Hepatocyte (in vitro differentiated cells): ENCODE measurements around the gene EIPR1.

Experiments used
- EZH2 ChIP-seq: fragments of 200-600 bp; sonication (generic); IDR thresholded peaks from 2 replicates; pipeline ENCODE4 v1.6.1; 2016; ENCODE audit warnings: antibody characterized with exemption, mild to moderate bottlenecking, borderline replicate concordance
- EZH2phosphoT487 ChIP-seq: fragments of 200-600 bp; sonication (generic); IDR thresholded peaks from one replicate; pipeline ENCODE4 v1.6.1; 2018; ENCODE audit warnings: antibody characterized with exemption, mild to moderate bottlenecking, low read depth, moderate library complexity; ENCODE audit not compliant: unreplicated experiment, severe bottlenecking
- TF ChIP-seq, protein P1 (sequence below): fragments of 200-600 bp; sonication (generic); IDR thresholded peaks from 2 replicates; pipeline ENCODE4 v1.5.1; 2016; ENCODE audit warnings: antibody characterized with exemption, mild to moderate bottlenecking; ENCODE audit not compliant: poor library complexity

DNA sequence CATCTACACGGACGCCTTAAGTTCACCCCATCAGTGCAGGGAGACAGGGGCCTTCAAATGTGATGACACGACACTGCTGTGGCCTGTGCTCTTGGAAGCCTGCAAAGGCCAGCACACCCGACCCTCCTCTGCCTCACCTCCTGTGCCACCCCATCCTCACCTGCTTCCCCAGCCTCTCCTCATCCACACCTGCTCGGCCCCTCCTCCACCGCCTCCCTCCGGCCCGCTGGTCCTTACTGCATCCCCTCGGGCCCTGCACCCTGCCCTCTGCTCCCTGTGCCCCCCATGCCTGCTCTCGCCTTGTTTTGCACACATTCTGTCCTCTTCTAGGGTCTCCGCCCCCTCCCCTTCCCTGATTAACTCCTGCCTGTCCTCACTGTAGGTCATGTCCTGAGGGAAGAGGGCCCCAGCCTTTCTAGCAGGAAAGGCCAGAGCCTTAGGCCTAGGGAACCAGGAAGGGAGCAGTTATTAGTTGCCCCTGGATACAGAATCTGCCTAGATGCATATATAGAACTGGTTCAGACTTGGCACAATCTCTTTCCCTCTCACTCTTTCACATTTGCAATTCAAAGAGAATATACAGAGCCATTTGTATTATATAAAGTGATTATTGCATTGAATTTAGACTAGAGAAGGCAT lies 41.3 kb upstream of the EIPR1 start:
- TF ChIP-seq, protein P1, sequence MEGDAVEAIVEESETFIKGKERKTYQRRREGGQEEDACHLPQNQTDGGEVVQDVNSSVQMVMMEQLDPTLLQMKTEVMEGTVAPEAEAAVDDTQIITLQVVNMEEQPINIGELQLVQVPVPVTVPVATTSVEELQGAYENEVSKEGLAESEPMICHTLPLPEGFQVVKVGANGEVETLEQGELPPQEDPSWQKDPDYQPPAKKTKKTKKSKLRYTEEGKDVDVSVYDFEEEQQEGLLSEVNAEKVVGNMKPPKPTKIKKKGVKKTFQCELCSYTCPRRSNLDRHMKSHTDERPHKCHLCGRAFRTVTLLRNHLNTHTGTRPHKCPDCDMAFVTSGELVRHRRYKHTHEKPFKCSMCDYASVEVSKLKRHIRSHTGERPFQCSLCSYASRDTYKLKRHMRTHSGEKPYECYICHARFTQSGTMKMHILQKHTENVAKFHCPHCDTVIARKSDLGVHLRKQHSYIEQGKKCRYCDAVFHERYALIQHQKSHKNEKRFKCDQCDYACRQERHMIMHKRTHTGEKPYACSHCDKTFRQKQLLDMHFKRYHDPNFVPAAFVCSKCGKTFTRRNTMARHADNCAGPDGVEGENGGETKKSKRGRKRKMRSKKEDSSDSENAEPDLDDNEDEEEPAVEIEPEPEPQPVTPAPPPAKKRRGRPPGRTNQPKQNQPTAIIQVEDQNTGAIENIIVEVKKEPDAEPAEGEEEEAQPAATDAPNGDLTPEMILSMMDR = no peak
- TF ChIP-seq EZH2phosphoT487 (no peak), EZH2 (no peak)
